HG03108 (cell line): ENCODE data around the gene FBXO9.

Experiments used
- ATAC-seq: cut with Tn5 transposase; IDR thresholded peaks from one replicate; pipeline ENCODE4 v1.9.1; 2021; ENCODE audit warnings: moderate library complexity; ENCODE audit not compliant: unreplicated experiment

Gene FBXO9

GRCh38 chr6:53086302-53086701, 21.1 kb downstream of the FBXO9 start:
- ATAC-seq, result no peak

GRCh38 chr6:53089948-53090347, 24.7 kb downstream of the FBXO9 start:
- ATAC-seq, result no peak

- no peak for ATAC-seq
Observed at GRCh38 chr6:53090576-53090975, 25.4 kb downstream of the FBXO9 start.

- no peak for ATAC-seq
Observed at GRCh38 chr6:53095270-53095669, 30.1 kb downstream of the FBXO9 start.

GRCh38 chr6:53095716-53096115, 30.5 kb downstream of the FBXO9 start:
- ATAC-seq, result no peak

- ATAC-seq, result no peak
Observed at GRCh38 chr6:53100561-53100960, 35.4 kb downstream of the FBXO9 start.

- no peak for ATAC-seq
Observed at GRCh38 chr6:53101006-53101405, 35.8 kb downstream of the FBXO9 start.

GRCh38 chr6:53103993-53104675, 38.9 kb downstream of the FBXO9 start:
- no peak for ATAC-seq

GRCh38 chr6:53104916-53105315, 39.7 kb downstream of the FBXO9 start:
- no peak for ATAC-seq

- no peak for ATAC-seq
Observed at GRCh38 chr6:53107091-53107490, 41.9 kb downstream of the FBXO9 start.

- no peak for ATAC-seq
Observed at GRCh38 chr6:53109612-53110011, 44.4 kb downstream of the FBXO9 start.

GRCh38 chr6:53111865-53112264, 46.7 kb downstream of the FBXO9 start:
- no peak for ATAC-seq

GRCh38 chr6:53112404-53112803, 47.2 kb downstream of the FBXO9 start:
- no peak for ATAC-seq

- ATAC-seq, result no peak
Observed at GRCh38 chr6:53112871-53113270, 47.7 kb downstream of the FBXO9 start.

GRCh38 chr6:53113742-53114141, 48.5 kb downstream of the FBXO9 start:
- no peak for ATAC-seq

- no peak for ATAC-seq
Observed at GRCh38 chr6:53115113-53115512, 49.9 kb downstream of the FBXO9 start.

GRCh38 chr6:53115741-53116140, 50.5 kb downstream of the FBXO9 start:
- no peak for ATAC-seq

GRCh38 chr6:53119349-53119748, 54.1 kb downstream of the FBXO9 start:
- no peak for ATAC-seq

GRCh38 chr6:53119772-53120409, 54.7 kb downstream of the FBXO9 start:
- no peak for ATAC-seq

GRCh38 chr6:53124131-53124800, 59.1 kb downstream of the FBXO9 start:
- ATAC-seq, result no peak

GRCh38 chr6:53125276-53125675, 60.1 kb downstream of the FBXO9 start:
- no peak for ATAC-seq

- no peak for ATAC-seq
Observed at GRCh38 chr6:53128842-53129241, 63.6 kb downstream of the FBXO9 start.
